Measurements from ENCODE around the gene GABRR2. TPM values are rescaled to one million over a fixed set of nuclear protein-coding genes. Genes with fewer than 3 reads are reported as not detected.

Gene GABRR2
- total and polyA plus RNA-seq, 4 donors = 0.10 to 1.7 (median 0.35) TPM

DNA sequence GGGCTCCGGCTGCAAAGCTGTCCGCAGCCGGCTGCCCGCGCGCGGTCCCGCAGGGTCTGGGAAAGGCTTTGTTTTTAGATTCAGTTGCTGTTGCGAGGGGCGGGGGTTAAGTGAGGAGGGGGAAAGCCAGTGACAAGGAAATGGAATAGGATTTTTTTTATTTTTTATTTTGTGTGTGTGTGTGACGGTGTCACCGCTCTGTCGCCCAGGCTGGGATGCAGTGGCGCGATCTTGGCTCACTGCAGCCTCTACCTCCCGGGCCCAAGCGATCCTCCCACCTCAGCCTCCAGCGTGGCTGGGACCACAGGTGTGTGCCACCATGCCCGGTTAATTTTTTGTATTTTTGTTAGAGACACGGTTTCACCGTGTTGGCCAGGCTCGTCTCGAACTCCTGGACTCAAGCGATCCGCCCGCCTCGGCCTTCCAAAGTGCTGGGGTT lies 38.0 kb upstream of the GABRR2 start:
- Histone ChIP-seq H3K4me1 (ENCODE audit: control insufficient read depth in 4 of 4, insufficient read depth in 4 of 4, low read length in 3 of 4) (peaks cover 8 to 31% (median 14%) of the 10 kb centered on the region in 4 donors), H3K36me3 (ENCODE audit: control insufficient read depth in 4 of 4, insufficient read depth in 3 of 4, low read depth in 1 of 4, low read length in 3 of 4) (no peaks in the 10 kb centered on the region), H3K4me3 (ENCODE audit: low read depth in 1 of 3, low read length in 3 of 3) (peak overlapping the region; percentile 22 to 92 (median 54)), H3K9ac (ENCODE audit: low read depth in 1 of 2, low read length in 2 of 2) (peak overlapping the region; percentile 75 to 94), H3K9me3 (ENCODE audit: control insufficient read depth in 4 of 4, low read length in 3 of 4) (no peaks in the 10 kb centered on the region), H3K27ac (ENCODE audit: low read depth in 1 of 2, low read length in 2 of 2) (peak overlapping the region; percentile 97 to 98), H3K27me3 (ENCODE audit: control insufficient read depth in 4 of 4, insufficient read depth in 4 of 4, low read length in 3 of 4) (no peaks in the 10 kb centered on the region)
- DNase-seq (ENCODE audit: low spot score) = no peak
- TF ChIP-seq GABPA (IDR thresholded peaks at IDR 0.05 in 1 of 2, conservative IDR thresholded peaks at IDR 0.05 in 1 of 2) = no peak
- TF ChIP-seq JUND (IDR thresholded peaks at IDR 0.05) = no peak
- TF ChIP-seq YY1 (IDR thresholded peaks at IDR 0.05) = no peak
- TF ChIP-seq NR2F2 (IDR thresholded peaks at IDR 0.05) = no peak
- TF ChIP-seq TAF1 (conservative IDR thresholded peaks at IDR 0.05) = no peak
- WGBS = 53% methylated on average over 27 of the region's 27 CpGs

- peak; percentile 82 for TF ChIP-seq TAF1 (conservative IDR thresholded peaks at IDR 0.05)
- peak in 1 of 2 donors; percentile 63 for TF ChIP-seq EGR1 (IDR thresholded peaks at IDR 0.05; ENCODE audit: low read depth in 2 of 2)
- TF ChIP-seq RAD21 (IDR thresholded peaks at IDR 0.05) = no peak
- TF ChIP-seq, protein P1, sequence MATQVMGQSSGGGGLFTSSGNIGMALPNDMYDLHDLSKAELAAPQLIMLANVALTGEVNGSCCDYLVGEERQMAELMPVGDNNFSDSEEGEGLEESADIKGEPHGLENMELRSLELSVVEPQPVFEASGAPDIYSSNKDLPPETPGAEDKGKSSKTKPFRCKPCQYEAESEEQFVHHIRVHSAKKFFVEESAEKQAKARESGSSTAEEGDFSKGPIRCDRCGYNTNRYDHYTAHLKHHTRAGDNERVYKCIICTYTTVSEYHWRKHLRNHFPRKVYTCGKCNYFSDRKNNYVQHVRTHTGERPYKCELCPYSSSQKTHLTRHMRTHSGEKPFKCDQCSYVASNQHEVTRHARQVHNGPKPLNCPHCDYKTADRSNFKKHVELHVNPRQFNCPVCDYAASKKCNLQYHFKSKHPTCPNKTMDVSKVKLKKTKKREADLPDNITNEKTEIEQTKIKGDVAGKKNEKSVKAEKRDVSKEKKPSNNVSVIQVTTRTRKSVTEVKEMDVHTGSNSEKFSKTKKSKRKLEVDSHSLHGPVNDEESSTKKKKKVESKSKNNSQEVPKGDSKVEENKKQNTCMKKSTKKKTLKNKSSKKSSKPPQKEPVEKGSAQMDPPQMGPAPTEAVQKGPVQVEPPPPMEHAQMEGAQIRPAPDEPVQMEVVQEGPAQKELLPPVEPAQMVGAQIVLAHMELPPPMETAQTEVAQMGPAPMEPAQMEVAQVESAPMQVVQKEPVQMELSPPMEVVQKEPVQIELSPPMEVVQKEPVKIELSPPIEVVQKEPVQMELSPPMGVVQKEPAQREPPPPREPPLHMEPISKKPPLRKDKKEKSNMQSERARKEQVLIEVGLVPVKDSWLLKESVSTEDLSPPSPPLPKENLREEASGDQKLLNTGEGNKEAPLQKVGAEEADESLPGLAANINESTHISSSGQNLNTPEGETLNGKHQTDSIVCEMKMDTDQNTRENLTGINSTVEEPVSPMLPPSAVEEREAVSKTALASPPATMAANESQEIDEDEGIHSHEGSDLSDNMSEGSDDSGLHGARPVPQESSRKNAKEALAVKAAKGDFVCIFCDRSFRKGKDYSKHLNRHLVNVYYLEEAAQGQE (IDR thresholded peaks at IDR 0.05) = peak; percentile 76
- Histone ChIP-seq H3K36me3 (ENCODE audit: control insufficient read depth in 4 of 4, insufficient read depth in 3 of 4, low read depth in 1 of 4, low read length in 3 of 4) (no peaks in the 10 kb centered on the region), H3K9me3 (ENCODE audit: control insufficient read depth in 4 of 4, low read length in 3 of 4) (no peaks in the 10 kb centered on the region), H3K4me1 (ENCODE audit: control insufficient read depth in 4 of 4, insufficient read depth in 4 of 4, low read length in 3 of 4) (peaks cover 10 to 35% (median 18%) of the 10 kb centered on the region in 4 donors), H3K27ac (ENCODE audit: low read depth in 1 of 2, low read length in 2 of 2) (peak within 1 kb of the TSS; percentile 97 to 98), H3K27me3 (ENCODE audit: control insufficient read depth in 4 of 4, insufficient read depth in 4 of 4, low read length in 3 of 4) (no peaks in the 10 kb centered on the region), H3K9ac (ENCODE audit: low read depth in 1 of 2, low read length in 2 of 2) (peak within 1 kb of the TSS; percentile 94 to 97), H3K4me3 (ENCODE audit: low read depth in 1 of 3, low read length in 3 of 3) (peak within 1 kb of the TSS; percentile 92 to 98 (median 97))
- DNase-seq (ENCODE audit: low spot score) = peak; percentile 88
- WGBS = under 1% methylated on average over 102 of the region's 102 CpGs
Measured at GRCh38 chr6:89352278-89353117, 37.4 kb upstream of the GABRR2 start, which contains the start of gene UBE2J1. TSS of gene UBE2J1 (minus strand) at chr6:89352722. CDS start at chr6:89352569, 153 bp downstream.

GRCh38 chr6:89351671-89352277 lies 36.7 kb upstream of the GABRR2 start:
- WGBS = under 1% methylated on average over 12 of the region's 12 CpGs
- peak overlapping the region; percentile 94 to 97 for H3K9ac ChIP-seq (ENCODE audit: low read depth in 1 of 2, low read length in 2 of 2)
- TF ChIP-seq HNF4G (IDR thresholded peaks at IDR 0.05) = no peak
- no peak for TF ChIP-seq RXRA (IDR thresholded peaks at IDR 0.05)
- no peak for TF ChIP-seq RAD21 (IDR thresholded peaks at IDR 0.05)
- no peak for TF ChIP-seq TAF1 (conservative IDR thresholded peaks at IDR 0.05)
- TF ChIP-seq EGR1 (IDR thresholded peaks at IDR 0.05; ENCODE audit: low read depth in 2 of 2) = no peak
- no peak for TF ChIP-seq HNF4A (conservative IDR thresholded peaks at IDR 0.05)
- TF ChIP-seq GABPA (IDR thresholded peaks at IDR 0.05 in 1 of 2, conservative IDR thresholded peaks at IDR 0.05 in 1 of 2) = no peak
- TF ChIP-seq, protein P2, sequence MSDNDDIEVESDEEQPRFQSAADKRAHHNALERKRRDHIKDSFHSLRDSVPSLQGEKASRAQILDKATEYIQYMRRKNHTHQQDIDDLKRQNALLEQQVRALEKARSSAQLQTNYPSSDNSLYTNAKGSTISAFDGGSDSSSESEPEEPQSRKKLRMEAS (IDR thresholded peaks at IDR 0.05) = no peak
- no peak for DNase-seq (ENCODE audit: low spot score)
- no peaks in the 10 kb centered on the region for H3K36me3 ChIP-seq (ENCODE audit: control insufficient read depth in 4 of 4, insufficient read depth in 3 of 4, low read depth in 1 of 4, low read length in 3 of 4)
- no peaks in the 10 kb centered on the region for H3K27me3 ChIP-seq (ENCODE audit: control insufficient read depth in 4 of 4, insufficient read depth in 4 of 4, low read length in 3 of 4)
- peak overlapping the region; percentile 92 to 98 (median 97) for H3K4me3 ChIP-seq (ENCODE audit: low read depth in 1 of 3, low read length in 3 of 3)
- H3K9me3 ChIP-seq (ENCODE audit: control insufficient read depth in 4 of 4, low read length in 3 of 4) = no peaks in the 10 kb centered on the region
- H3K27ac ChIP-seq (ENCODE audit: low read depth in 1 of 2, low read length in 2 of 2) = peak overlapping the region; percentile 97 to 98
- peaks cover 10 to 34% (median 18%) of the 10 kb centered on the region in 4 donors for H3K4me1 ChIP-seq (ENCODE audit: control insufficient read depth in 4 of 4, insufficient read depth in 4 of 4, low read length in 3 of 4)
